Tibial nerve (tissue), 4 donors: Measurements from ENCODE around the gene TECPR2.

Experiments
- CTCF ChIP-seq, 5 experiments: fragments of 200-600 bp in 3 of 5; fragments of 450-650 bp in 2 of 5; sonication (generic) in 3 of 5; IDR thresholded peaks; one replicate each; pipeline ENCODE4 v1.5.1; 2016 to 2019; ENCODE audit warnings: antibody characterized with exemption in 5 of 5, mild to moderate bottlenecking in 3 of 5, moderate library complexity in 2 of 5
- EP300 ChIP-seq, 2 donors: sonication (generic); formaldehyde crosslinking; IDR thresholded peaks; one replicate each; pipeline ENCODE4 v1.6.1; 2017; ENCODE audit warnings: antibody characterized with exemption in 2 of 2, mild to moderate bottlenecking in 1 of 2
- POLR2A ChIP-seq, 2 donors: fragments of 450-650 bp; IDR thresholded peaks; one replicate each; pipeline ENCODE4 v1.6.1; 2017; ENCODE audit warnings: antibody characterized with exemption in 2 of 2, mild to moderate bottlenecking in 2 of 2, moderate library complexity in 2 of 2

- TF ChIP-seq CTCF (IDR thresholded peaks at IDR 0.05) (no peak), EP300 (IDR thresholded peaks at IDR 0.05) (no peak), POLR2A (IDR thresholded peaks at IDR 0.05) (no peak)
These were observed 76.8 kb downstream of the TECPR2 start for GRCh38 chr14:102439556-102439955.
